Measurements from ENCODE around the gene ACY1.
A peak's percentile ranks its signal among the peaks of the same experiment; 100 is the strongest.

The ACY1 gene

DNA sequence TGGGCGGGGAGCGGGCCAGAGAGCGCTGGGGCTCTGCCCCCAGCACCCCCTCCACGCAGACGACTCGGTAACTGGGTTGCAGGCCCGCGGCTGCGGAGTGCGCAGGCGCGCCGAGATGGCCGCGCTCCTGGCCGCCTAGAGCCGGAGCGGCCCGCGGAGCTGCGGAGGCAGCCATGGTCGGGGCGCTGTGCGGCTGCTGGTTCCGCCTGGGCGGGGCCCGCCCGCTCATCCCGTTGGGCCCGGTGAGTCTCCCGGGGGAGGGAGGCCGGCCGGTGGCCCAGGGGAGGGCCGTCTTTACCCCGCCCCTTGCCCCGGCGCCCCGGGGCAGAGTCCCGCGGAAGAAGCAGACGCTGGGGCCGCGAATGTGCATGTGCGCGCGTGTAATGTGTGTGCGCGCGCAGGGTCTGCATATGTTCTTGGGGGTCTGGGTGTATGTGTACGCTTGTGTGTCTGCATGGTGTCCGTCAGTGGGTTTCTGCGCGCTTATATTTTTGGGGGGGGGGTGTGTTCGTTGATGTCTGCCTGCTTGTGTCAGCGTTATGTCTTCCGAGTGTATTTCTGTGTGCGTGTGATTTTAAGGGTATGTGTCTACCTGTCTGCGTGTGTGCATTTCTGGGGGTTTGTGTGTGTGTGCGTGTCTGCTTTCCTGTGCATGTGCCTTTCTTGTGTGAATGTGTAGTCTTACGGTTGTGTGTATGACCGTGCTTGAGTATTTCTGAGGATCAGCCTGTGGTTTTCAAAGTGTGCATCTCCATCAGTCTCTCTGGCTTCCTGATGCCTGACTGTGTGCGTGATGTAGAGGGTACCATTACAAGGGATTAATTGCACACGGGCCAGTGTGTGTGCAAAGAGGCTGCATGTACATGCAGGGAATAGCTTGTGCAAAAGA is 8.1 kb upstream of the ACY1 start, which contains the start of gene ABHD14A:
Gene ABHD14A (plus strand): TSS at position 102 of the 889 bp plus-strand sequence. CDS start 72 bp downstream, at position 174.
- H3K27ac ChIP-seq (replicated peaks) = peak within 1 kb of the TSS; percentile 82
- TF ChIP-seq POLR2AphosphoS5 (IDR thresholded peaks at IDR 0.05; ENCODE audit: low read depth) = peak; percentile 44
- TF ChIP-seq, protein P1, sequence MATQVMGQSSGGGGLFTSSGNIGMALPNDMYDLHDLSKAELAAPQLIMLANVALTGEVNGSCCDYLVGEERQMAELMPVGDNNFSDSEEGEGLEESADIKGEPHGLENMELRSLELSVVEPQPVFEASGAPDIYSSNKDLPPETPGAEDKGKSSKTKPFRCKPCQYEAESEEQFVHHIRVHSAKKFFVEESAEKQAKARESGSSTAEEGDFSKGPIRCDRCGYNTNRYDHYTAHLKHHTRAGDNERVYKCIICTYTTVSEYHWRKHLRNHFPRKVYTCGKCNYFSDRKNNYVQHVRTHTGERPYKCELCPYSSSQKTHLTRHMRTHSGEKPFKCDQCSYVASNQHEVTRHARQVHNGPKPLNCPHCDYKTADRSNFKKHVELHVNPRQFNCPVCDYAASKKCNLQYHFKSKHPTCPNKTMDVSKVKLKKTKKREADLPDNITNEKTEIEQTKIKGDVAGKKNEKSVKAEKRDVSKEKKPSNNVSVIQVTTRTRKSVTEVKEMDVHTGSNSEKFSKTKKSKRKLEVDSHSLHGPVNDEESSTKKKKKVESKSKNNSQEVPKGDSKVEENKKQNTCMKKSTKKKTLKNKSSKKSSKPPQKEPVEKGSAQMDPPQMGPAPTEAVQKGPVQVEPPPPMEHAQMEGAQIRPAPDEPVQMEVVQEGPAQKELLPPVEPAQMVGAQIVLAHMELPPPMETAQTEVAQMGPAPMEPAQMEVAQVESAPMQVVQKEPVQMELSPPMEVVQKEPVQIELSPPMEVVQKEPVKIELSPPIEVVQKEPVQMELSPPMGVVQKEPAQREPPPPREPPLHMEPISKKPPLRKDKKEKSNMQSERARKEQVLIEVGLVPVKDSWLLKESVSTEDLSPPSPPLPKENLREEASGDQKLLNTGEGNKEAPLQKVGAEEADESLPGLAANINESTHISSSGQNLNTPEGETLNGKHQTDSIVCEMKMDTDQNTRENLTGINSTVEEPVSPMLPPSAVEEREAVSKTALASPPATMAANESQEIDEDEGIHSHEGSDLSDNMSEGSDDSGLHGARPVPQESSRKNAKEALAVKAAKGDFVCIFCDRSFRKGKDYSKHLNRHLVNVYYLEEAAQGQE (IDR thresholded peaks at IDR 0.05; ENCODE audit: insufficient replicate concordance, low read depth) = no peak
- DNase-seq (ENCODE audit: low read depth in 1 of 2, low spot score in 1 of 2) = peak; percentile 59 to 79

DNA sequence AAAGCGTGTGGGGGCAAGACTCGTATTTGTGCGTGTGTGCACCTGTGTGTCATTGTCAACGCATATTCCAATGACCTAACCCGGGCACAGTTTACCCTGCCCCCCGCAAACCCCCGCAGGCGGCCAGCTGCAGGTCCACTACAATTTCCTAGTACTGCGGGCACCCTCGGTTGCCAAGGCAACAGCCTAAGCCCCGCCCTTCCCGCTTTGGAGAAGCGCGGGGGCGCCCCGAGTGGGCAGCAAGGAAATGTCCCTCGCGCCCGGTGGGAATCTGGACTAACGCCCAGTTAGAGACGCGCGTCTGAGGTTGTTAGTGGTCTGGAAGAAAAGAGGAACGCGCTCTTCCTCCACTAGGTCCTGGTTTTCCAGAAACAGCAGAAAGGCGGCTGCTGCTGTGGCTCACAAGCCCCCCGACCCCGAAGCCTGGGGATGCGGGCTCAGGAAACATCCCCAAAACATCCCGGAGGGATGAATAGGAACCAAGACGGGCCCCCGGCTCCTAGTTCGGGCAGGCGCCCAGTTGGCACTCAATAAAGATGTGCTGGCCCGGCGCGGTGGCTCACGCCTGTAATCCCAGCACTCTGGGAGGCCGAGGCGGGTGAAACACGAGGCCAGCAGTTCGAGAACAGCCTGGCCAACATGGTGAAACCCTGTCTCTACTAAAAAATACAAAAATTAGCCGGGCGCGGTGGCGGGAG is 7.3 kb upstream of the ACY1 start:
- no peaks in the 10 kb centered on the region for H3K27me3 ChIP-seq (ENCODE audit: insufficient read depth, poor library complexity, severe bottlenecking)
- H3K4me3 ChIP-seq (replicated peaks; ENCODE audit: insufficient read depth, low read length) = no peak overlapping the region
- TF ChIP-seq CTCF (IDR thresholded peaks at IDR 0.05; ENCODE audit: insufficient read depth, low read length) (no peak), GABPA (IDR thresholded peaks at IDR 0.05; ENCODE audit: low read depth) (no peak), SPI1 (IDR thresholded peaks at IDR 0.05; ENCODE audit: borderline replicate concordance, low read depth) (peak; percentile 37; the same call in 1 of the 2 replicates), POLR2AphosphoS5 (IDR thresholded peaks at IDR 0.05; ENCODE audit: low read depth) (no peak)
- TF ChIP-seq, protein P1 (IDR thresholded peaks at IDR 0.05; ENCODE audit: insufficient replicate concordance, low read depth) = no peak
- DNase-seq (ENCODE audit: low read depth in 1 of 2, low spot score in 1 of 2) = peak in 1 of 2 experiments; percentile 46
- H3K27ac ChIP-seq (replicated peaks) = no peak overlapping the region

More for the DNA sequence above, 8.1 kb upstream of the ACY1 start, which contains the start of gene ABHD14A:
- Histone ChIP-seq H3K4me3 (replicated peaks; ENCODE audit: insufficient read depth, low read length) (peak within 1 kb of the TSS; percentile 81), H3K27me3 (ENCODE audit: insufficient read depth, poor library complexity, severe bottlenecking) (no peaks in the 10 kb centered on the region)

GRCh38 chr3:51977446-51978142 is 5.7 kb upstream of the ACY1 start:
- TF ChIP-seq POLR2AphosphoS5 (IDR thresholded peaks at IDR 0.05; ENCODE audit: low read depth) (no peak), CTCF (IDR thresholded peaks at IDR 0.05; ENCODE audit: insufficient read depth, low read length) (no peak)
- TF ChIP-seq, protein P1 (IDR thresholded peaks at IDR 0.05; ENCODE audit: insufficient replicate concordance, low read depth) = no peak
- Histone ChIP-seq H3K27ac (replicated peaks) (no peak overlapping the region), H3K4me3 (replicated peaks; ENCODE audit: insufficient read depth, low read length) (no peak overlapping the region), H3K27me3 (ENCODE audit: insufficient read depth, poor library complexity, severe bottlenecking) (no peaks in the 10 kb centered on the region)
- DNase-seq (ENCODE audit: low read depth in 1 of 2, low spot score in 1 of 2) = no peak
